Pancreas (tissue), 10 donors: ENCODE data around the gene TRIM10. TPM values are rescaled to one million over a fixed set of nuclear protein-coding genes. Genes with fewer than 3 reads are reported as not detected.

Experiments used
- ATAC-seq, 4 donors: fragments of 200-7000 bp; cut with Tn5 transposase; one replicate each; pipeline versions ENCODE4 v1.8.0 to v1.9.1; 2020; ENCODE audit warnings: mild to moderate bottlenecking in 4 of 4, moderate library complexity in 4 of 4
- DNase-seq, 6 donors: peaks; one replicate each; pipeline ENCODE4 v3.0.0-alpha.2; 2020
- FAIRE-seq: peaks from 2 replicates; lab custom pipeline; 2012; peaks lifted over from hg19 to GRCh38; lab: Jason Lieb, UNC
- H3K27ac ChIP-seq, 4 donors: fragments of 200-600 bp; sonication (generic); 1 replicate in 3 of 4; 2 replicates in 1 of 4; pipeline versions ENCODE4 v1.5.0 to v1.8.0; 2020
- H3K27me3 ChIP-seq, 4 donors: fragments of 200-600 bp; one replicate each; pipeline ENCODE4 v1.8.0; 2021
- H3K36me3 ChIP-seq, 3 donors: fragments of 200-600 bp; sonication (generic) in 1 of 3; one replicate each; pipeline versions ENCODE4 v1.5.0 to v1.8.0; 2020 to 2021
- H3K4me1 ChIP-seq, 3 donors: fragments of 200-600 bp; one replicate each; pipeline ENCODE4 v1.8.0; 2021
- H3K4me3 ChIP-seq, 4 donors: fragments of 200-600 bp; sonication (generic) in 2 of 4; one replicate each; pipeline versions ENCODE4 v1.5.0 to v1.8.0; 2020 to 2021
- H3K9me3 ChIP-seq, 4 donors: fragments of 200-600 bp; one replicate each; pipeline ENCODE4 v1.8.0; 2021
- WGBS, 2 donors: extraction: QIAGEN DNeasy Blood & Tissue Kit; methylation state at CpG; one replicate each; pipeline ENCODE4 v1.1.7; 2013; 5-methylcytosine and 5-hydroxymethylcytosine counted together
- intact Hi-C, 3 donors: fragments of 100-400 bp; cut with DNase I; formaldehyde crosslinking; loops; one replicate each; pipeline versions ENCODE4 v1.11.1 to v1.14.2; 2022
- polyA plus RNA-seq, 2 donors: library from polyadenylated mRNA; stranded (reverse); fragments of 200-250 nt; gene quantifications; one replicate each; pipeline ENCODE4 v1.2.3, GENCODE V29; 2013
- total RNA-seq, 6 donors: library from RNA; stranded (reverse); fragmentation: NEBNext Ultra II Directional in 4 of 6; extraction: Animal tissue kit (Norgen Biotek cat#: 25700) in 4 of 6; gene quantifications; one replicate each; pipeline versions ENCODE4 v1.2.1 to v1.2.4, GENCODE V29; 2021 to 2023
- TF ChIP-seq, protein P1 (sequence below), 4 donors: fragments of 200-600 bp; sonication (generic) in 3 of 4; IDR thresholded peaks; one replicate each; pipeline versions ENCODE4 v1.5.0 to v1.8.0; 2021; ENCODE audit warnings: antibody characterized with exemption in 4 of 4
- donor health status: healthy with polysubstance abuse.
- donor health status: DM: no; HTN: no; CAD: no; lungs with moderate emphysema.
- donor health status: DM: no; HTN: no; CAD: no.
- donor health status: control.
- donor health status: control.
- donor health status: Bipolar disorder and iron deficiency.
- donor health status: DM: yes; HTN: yes; CAD: no.
- donor health status: DM: no; HTN: no; CAD: no.
- donor health status: DM: no; HTN: no; CAD: no.
- donor health status: DM: yes; HTN: yes; CAD: no.

Gene TRIM10
- total and polyA plus RNA-seq, 8 donors = 0.02 to 0.03 TPM; not detected in 6

GRCh38 chr6:30113003-30113759 is 47.8 kb downstream of the TRIM10 start, which contains the start of gene TRIM31:
Gene TRIM31 (minus strand): TSS chr6:30113090. CDS start chr6:30112805, 285 bp downstream.
- intact Hi-C loops = no loop called here
- H3K4me1 ChIP-seq = no peaks in the 10 kb centered on the region
- 42 to 46% methylated on average over 3 of the region's 3 CpGs for WGBS, 2 donors
- H3K36me3 ChIP-seq = no peaks in the 10 kb centered on the region
- no peaks in the 10 kb centered on the region for H3K9me3 ChIP-seq
- no peak for DNase-seq
- no peak within 1 kb of the TSS for H3K4me3 ChIP-seq
- FAIRE-seq = no peak
- TF ChIP-seq, protein P1, sequence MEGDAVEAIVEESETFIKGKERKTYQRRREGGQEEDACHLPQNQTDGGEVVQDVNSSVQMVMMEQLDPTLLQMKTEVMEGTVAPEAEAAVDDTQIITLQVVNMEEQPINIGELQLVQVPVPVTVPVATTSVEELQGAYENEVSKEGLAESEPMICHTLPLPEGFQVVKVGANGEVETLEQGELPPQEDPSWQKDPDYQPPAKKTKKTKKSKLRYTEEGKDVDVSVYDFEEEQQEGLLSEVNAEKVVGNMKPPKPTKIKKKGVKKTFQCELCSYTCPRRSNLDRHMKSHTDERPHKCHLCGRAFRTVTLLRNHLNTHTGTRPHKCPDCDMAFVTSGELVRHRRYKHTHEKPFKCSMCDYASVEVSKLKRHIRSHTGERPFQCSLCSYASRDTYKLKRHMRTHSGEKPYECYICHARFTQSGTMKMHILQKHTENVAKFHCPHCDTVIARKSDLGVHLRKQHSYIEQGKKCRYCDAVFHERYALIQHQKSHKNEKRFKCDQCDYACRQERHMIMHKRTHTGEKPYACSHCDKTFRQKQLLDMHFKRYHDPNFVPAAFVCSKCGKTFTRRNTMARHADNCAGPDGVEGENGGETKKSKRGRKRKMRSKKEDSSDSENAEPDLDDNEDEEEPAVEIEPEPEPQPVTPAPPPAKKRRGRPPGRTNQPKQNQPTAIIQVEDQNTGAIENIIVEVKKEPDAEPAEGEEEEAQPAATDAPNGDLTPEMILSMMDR (IDR thresholded peaks at IDR 0.05) = no peak
- no peak within 1 kb of the TSS for H3K27ac ChIP-seq
- H3K27me3 ChIP-seq = peaks cover 0 to 16% (median 8%) of the 10 kb centered on the region in 4 donors
- ATAC-seq = peak in 2 of 4 donors; percentile 36 to 44

- Histone ChIP-seq H3K36me3 (no peaks in the 10 kb centered on the region), H3K27me3 (peaks cover 0 to 16% (median 7%) of the 10 kb centered on the region in 4 donors), H3K4me1 (no peaks in the 10 kb centered on the region), H3K4me3 (no peak overlapping the region), H3K9me3 (no peaks in the 10 kb centered on the region), H3K27ac (no peak overlapping the region)
- no peak for ATAC-seq
- intact Hi-C loops = no loop called here
- no peak for DNase-seq
- 60 to 67% methylated on average over 10 of the region's 10 CpGs for WGBS, 2 donors
- no peak for FAIRE-seq
- TF ChIP-seq, protein P1 (IDR thresholded peaks at IDR 0.05) = no peak
These were observed 48.5 kb downstream of the TRIM10 start for GRCh38 chr6:30112402-30112994.

GRCh38 chr6:30111266-30111856 is 49.6 kb downstream of the TRIM10 start:
- FAIRE-seq = no peak
- Histone ChIP-seq H3K9me3 (no peaks in the 10 kb centered on the region), H3K4me1 (no peaks in the 10 kb centered on the region), H3K27me3 (peaks cover 0 to 13% (median 6%) of the 10 kb centered on the region in 4 donors), H3K36me3 (no peaks in the 10 kb centered on the region), H3K27ac (no peak overlapping the region), H3K4me3 (no peak overlapping the region)
- TF ChIP-seq, protein P1 (IDR thresholded peaks at IDR 0.05) = no peak
- intact Hi-C loops = no loop called here
- no peak for ATAC-seq
- 26 to 41% methylated on average over 27 of the region's 27 CpGs for WGBS, 2 donors
- DNase-seq = peak in 1 of 6 donors; percentile 55

- Histone ChIP-seq H3K27me3 (peaks cover 0 to 4% (median 0%) of the 10 kb centered on the region in 4 donors), H3K4me1 (peaks cover 11 to 15% (median 11%) of the 10 kb centered on the region in 3 donors), H3K27ac (no peak overlapping the region), H3K9me3 (no peaks in the 10 kb centered on the region), H3K36me3 (no peaks in the 10 kb centered on the region), H3K4me3 (no peak overlapping the region)
- TF ChIP-seq, protein P1 (IDR thresholded peaks at IDR 0.05) = no peak
- DNase-seq (no peak), ATAC-seq (no peak), FAIRE-seq (no peak)
- WGBS, 2 donors = 84 to 88% methylated on average over 2 of the region's 2 CpGs
- intact Hi-C loops = no loop called here
These were observed 56.4 kb downstream of the TRIM10 start for GRCh38 chr6:30104661-30105060.
